ENCODE data around the gene ZNF248.

Gene ZNF248

DNA sequence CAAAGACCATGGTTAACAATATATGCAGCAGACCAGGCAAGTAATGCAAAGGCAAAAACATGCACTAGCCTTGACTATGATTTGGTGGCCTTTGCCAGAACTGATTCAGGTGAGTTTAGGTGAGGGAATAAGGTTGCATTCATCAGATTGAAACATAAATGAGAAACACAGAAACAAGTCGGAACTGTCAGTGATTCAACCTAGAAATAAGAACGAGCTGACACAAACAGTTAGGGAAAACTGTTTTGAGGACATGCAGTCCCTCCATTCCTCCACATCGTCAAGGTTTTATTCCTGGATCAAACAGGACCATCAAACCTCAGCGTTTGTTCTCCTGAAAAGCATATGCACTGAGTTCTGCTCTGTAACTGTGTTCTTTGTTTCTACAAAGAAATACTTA, 1.8 kb downstream of the ZNF248 start:
- no peak overlapping the region for H3K27ac Mint-ChIP-seq
- H3K4me3 Mint-ChIP-seq: no peak overlapping the region
- H3K27me3 Mint-ChIP-seq: no peaks in the 10 kb centered on the region
- no peak for ATAC-seq
- H3K9me3 Mint-ChIP-seq: no peaks in the 10 kb centered on the region
- peaks cover 42% of the 10 kb centered on the region for H3K4me1 Mint-ChIP-seq
- peaks cover 33% of the 10 kb centered on the region for H3K36me3 Mint-ChIP-seq

- H3K4me3 Mint-ChIP-seq: peak overlapping the region; percentile 18
- H3K27me3 Mint-ChIP-seq: no peaks in the 10 kb centered on the region
- peaks cover 42% of the 10 kb centered on the region for H3K4me1 Mint-ChIP-seq
- H3K27ac Mint-ChIP-seq: no peak overlapping the region
- H3K36me3 Mint-ChIP-seq: peaks cover 33% of the 10 kb centered on the region
- no peaks in the 10 kb centered on the region for H3K9me3 Mint-ChIP-seq
- no peak for ATAC-seq
These were observed 2.8 kb downstream of the ZNF248 start for GRCh38 chr10:37854626-37855025.

DNA sequence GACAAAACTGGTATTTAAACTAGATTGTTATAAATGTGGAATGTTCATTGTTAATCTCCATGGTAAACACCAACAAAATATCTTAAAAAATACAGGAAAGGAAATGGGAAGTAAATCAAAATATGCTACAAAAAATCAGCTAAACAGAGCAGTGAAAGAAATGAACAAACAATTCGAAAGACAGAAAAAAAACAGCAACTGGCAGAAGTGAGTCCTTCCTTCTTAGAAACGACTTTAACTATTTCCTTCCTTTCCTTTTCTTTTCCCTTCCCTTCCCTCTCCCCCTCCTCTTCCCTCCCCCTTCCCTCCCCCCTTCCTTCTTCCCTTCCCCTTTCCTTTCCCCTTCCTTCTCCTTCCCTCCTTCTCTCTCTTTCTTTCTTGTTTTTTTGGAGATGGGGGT, 12.8 kb downstream of the ZNF248 start:
- peaks cover 91% of the 10 kb centered on the region for H3K36me3 Mint-ChIP-seq

DNA sequence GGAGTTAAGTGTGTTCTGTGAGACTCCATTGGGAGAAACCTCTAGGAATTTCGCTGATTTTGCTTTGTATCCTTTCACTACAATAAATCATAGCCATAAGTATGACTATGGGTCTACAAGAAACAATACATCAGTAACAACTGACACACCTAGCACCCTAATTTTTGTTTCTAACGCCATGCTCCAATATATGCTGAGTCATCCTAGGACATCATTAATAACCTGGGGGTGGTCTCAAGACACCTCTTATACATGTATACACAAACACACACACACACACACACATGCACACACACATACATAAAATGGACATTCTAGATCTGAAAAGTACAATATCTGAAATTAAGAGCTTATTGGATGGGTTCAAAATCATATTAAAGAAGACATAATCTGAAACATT, 18.2 kb downstream of the ZNF248 start:
- H3K4me1 Mint-ChIP-seq: peaks cover 7% of the 10 kb centered on the region
- peaks cover 20% of the 10 kb centered on the region for H3K9me3 Mint-ChIP-seq
- no peak overlapping the region for H3K4me3 Mint-ChIP-seq
- no peaks in the 10 kb centered on the region for H3K27me3 Mint-ChIP-seq
- ATAC-seq: no peak
- H3K27ac Mint-ChIP-seq: no peak overlapping the region
- H3K36me3 Mint-ChIP-seq: peaks cover 94% of the 10 kb centered on the region

More for the DNA sequence above, 12.8 kb downstream of the ZNF248 start:
- ATAC-seq: no peak
- Mint-ChIP-seq H3K27me3 (no peaks in the 10 kb centered on the region), H3K9me3 (peaks cover 8% of the 10 kb centered on the region), H3K27ac (no peak overlapping the region), H3K4me3 (no peak overlapping the region), H3K4me1 (peaks cover 11% of the 10 kb centered on the region)

DNA sequence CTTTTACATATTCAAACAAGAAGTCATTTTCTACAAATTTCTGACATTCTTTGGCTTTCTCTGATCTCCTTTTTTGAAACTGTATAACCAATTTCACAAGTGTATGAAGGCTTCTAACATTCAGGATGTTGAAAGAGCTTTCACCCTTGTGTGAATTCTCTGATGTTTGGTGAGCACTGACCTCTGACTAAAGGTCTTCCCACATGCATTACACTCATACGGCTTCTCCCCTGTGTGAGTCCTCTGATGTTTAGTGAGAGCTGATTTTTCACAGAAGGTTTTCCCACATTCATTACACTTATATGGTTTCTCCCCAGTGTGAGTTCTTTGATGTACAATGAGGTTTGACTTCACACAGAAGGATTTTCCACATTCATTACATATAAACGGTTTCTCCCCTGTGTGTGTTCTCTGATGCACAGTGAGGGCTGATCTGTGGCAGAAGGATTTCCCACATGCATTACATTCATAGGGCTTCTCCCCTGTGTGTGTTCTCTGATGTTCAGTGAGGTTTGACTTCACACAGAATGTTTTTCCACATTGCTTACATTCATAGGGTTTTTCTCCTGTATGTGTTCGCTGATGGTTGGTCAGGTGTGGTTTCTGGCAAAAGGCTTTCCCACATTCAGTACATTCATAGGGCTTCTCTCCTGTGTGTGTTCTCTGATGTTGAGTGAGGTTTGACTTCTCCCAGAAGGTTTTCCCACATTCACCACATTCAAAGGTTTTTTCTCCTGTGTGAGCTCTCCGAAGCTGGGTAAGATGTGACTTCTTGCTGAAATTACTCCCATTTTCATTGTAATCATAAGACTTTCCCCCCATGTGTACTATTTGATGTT, 25.7 kb downstream of the ZNF248 start:
- Mint-ChIP-seq H3K4me3 (no peak overlapping the region), H3K27me3 (no peaks in the 10 kb centered on the region), H3K27ac (no peak overlapping the region), H3K9me3 (peaks cover 39% of the 10 kb centered on the region), H3K36me3 (peaks cover 100% of the 10 kb centered on the region), H3K4me1 (no peaks in the 10 kb centered on the region)
- no peak for ATAC-seq

DNA sequence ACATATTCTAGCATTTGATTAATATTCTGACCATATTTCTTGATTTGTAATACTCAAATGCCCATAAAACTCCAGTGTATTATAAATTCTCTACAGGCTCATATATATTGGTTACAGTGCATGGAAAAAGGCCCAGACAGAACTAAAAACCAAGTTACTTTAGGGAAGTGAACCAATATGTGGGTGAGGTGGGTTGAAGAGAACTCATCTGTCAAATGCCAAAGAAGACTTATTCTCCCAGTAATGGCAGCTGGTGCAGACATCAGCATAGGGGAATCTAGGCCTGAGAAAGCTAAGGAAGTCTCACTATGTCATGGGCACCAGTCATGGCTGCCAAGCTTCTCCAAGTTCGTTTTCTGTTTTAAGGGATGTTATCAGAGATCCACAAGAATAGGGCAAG, 30.6 kb downstream of the ZNF248 start:
- H3K36me3 Mint-ChIP-seq: peaks cover 74% of the 10 kb centered on the region
- peaks cover 25% of the 10 kb centered on the region for H3K9me3 Mint-ChIP-seq
- no peak overlapping the region for H3K27ac Mint-ChIP-seq
- H3K4me3 Mint-ChIP-seq: no peak overlapping the region
- peak; percentile 24 for ATAC-seq
- no peaks in the 10 kb centered on the region for H3K4me1 Mint-ChIP-seq
- H3K27me3 Mint-ChIP-seq: no peaks in the 10 kb centered on the region

DNA sequence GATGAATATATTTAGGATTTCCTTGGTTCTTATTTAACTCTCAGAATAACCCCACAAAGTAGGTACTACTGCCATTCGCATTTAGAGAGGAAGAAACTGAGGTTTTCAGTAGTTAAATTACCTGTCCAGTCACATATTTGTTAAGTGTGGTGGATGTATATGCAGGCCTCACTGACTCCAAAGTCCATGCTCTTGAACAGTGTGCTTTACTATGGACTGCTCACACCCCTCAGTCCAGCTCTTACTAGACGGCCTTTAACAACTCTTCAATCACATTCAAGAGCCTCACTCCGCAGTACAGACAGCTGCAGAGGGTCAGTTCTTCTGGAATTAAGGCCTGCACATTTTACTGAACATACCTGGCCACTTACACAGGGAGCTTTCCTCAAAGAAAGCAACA, 36.2 kb downstream of the ZNF248 start:
- no peaks in the 10 kb centered on the region for H3K27me3 Mint-ChIP-seq
- H3K36me3 Mint-ChIP-seq: peaks cover 37% of the 10 kb centered on the region
- H3K27ac Mint-ChIP-seq: no peak overlapping the region
- H3K9me3 Mint-ChIP-seq: peaks cover 27% of the 10 kb centered on the region
- no peaks in the 10 kb centered on the region for H3K4me1 Mint-ChIP-seq
- H3K4me3 Mint-ChIP-seq: no peak overlapping the region
- ATAC-seq: no peak

DNA sequence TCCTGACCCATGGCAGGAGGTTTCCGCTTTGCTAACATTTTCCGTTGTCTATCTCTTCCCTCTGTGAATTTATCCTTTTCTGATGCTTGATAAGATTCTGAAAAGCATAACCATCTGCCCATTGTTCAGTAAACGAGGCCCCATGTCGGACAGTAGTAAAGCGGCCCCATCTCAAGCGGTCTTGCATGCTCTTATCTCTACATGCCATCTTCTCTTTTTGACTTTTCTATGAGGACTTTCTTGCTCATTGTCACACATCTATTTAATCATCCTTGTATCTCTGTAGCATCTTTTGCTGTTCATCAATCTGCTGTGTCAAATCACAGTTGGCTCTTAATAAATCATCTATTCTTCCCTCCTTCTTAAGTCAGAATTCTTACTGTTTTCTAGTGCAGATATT, 37.6 kb downstream of the ZNF248 start:
- no peak for ATAC-seq
- Mint-ChIP-seq H3K27me3 (no peaks in the 10 kb centered on the region), H3K9me3 (peaks cover 33% of the 10 kb centered on the region), H3K4me3 (no peak overlapping the region), H3K27ac (no peak overlapping the region), H3K4me1 (no peaks in the 10 kb centered on the region), H3K36me3 (peaks cover 39% of the 10 kb centered on the region)

- no peaks in the 10 kb centered on the region for H3K27me3 Mint-ChIP-seq
- H3K4me3 Mint-ChIP-seq: no peak overlapping the region
- H3K4me1 Mint-ChIP-seq: no peaks in the 10 kb centered on the region
- peaks cover 51% of the 10 kb centered on the region for H3K36me3 Mint-ChIP-seq
- no peak overlapping the region for H3K27ac Mint-ChIP-seq
- ATAC-seq: no peak
- peaks cover 50% of the 10 kb centered on the region for H3K9me3 Mint-ChIP-seq
These were observed 41.1 kb downstream of the ZNF248 start for GRCh38 chr10:37816290-37816689.

- ATAC-seq: no peak
- Mint-ChIP-seq H3K4me1 (no peaks in the 10 kb centered on the region), H3K27me3 (no peaks in the 10 kb centered on the region), H3K27ac (no peak overlapping the region), H3K4me3 (no peak overlapping the region), H3K9me3 (peaks cover 41% of the 10 kb centered on the region), H3K36me3 (peaks cover 48% of the 10 kb centered on the region)
These were observed 43.6 kb downstream of the ZNF248 start for GRCh38 chr10:37813763-37814162.

DNA sequence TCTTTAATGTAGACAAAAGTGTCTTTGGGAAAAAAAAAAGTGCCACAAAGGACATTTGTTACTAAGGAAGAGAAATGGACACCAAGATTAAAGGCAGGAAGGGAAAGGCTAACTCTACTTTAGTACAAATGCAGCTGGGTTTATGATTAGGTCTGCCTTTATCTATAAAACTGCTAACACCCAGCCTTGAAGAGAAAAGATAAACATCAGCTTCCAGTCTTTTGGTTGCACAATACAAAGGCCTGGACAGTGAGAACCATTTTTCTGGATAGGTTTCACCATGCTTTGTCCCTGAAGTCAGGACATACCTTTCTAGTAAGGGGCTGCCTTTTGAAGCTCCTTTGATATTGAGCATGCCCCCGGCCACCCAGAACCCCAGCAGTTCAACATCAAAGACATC, 45.1 kb downstream of the ZNF248 start:
- Mint-ChIP-seq H3K27me3 (no peaks in the 10 kb centered on the region), H3K27ac (no peak overlapping the region), H3K4me1 (no peaks in the 10 kb centered on the region), H3K36me3 (peaks cover 48% of the 10 kb centered on the region), H3K9me3 (peaks cover 39% of the 10 kb centered on the region), H3K4me3 (no peak overlapping the region)
- ATAC-seq: no peak

DNA sequence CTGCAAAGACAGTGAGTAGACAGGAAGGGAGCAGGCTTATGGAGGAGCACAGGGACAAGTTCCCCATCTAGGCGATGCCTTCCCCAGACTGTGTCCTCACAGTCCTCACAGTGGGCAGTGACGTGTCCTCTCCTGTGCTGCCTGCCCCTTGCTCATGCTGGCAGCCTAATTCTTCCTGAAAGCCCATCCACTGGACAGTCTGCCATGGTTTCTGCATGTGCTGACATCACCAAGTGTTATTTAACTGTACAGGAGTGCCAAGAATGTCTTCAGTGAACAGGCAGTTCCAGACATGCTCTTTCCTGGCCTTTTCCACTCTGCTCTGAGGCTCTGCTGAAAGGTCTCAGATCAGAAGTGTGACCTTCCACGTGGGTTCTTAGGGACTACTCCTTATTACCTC, 54.1 kb downstream of the ZNF248 start:
- Mint-ChIP-seq H3K27ac (no peak overlapping the region), H3K27me3 (no peaks in the 10 kb centered on the region), H3K36me3 (peaks cover 35% of the 10 kb centered on the region), H3K9me3 (peaks cover 3% of the 10 kb centered on the region), H3K4me1 (no peaks in the 10 kb centered on the region), H3K4me3 (no peak overlapping the region)
- ATAC-seq: no peak

- no peak for ATAC-seq
- no peaks in the 10 kb centered on the region for H3K4me1 Mint-ChIP-seq
- H3K9me3 Mint-ChIP-seq: peaks cover 3% of the 10 kb centered on the region
- H3K4me3 Mint-ChIP-seq: no peak overlapping the region
- no peaks in the 10 kb centered on the region for H3K27me3 Mint-ChIP-seq
- no peak overlapping the region for H3K27ac Mint-ChIP-seq
- peaks cover 38% of the 10 kb centered on the region for H3K36me3 Mint-ChIP-seq
These were observed 55.9 kb downstream of the ZNF248 start for GRCh38 chr10:37801557-37801956.

- no peak overlapping the region for H3K4me3 Mint-ChIP-seq
- H3K4me1 Mint-ChIP-seq: no peaks in the 10 kb centered on the region
- peaks cover 11% of the 10 kb centered on the region for H3K9me3 Mint-ChIP-seq
- ATAC-seq: no peak
- no peaks in the 10 kb centered on the region for H3K27me3 Mint-ChIP-seq
- H3K27ac Mint-ChIP-seq: no peak overlapping the region
- H3K36me3 Mint-ChIP-seq: peaks cover 26% of the 10 kb centered on the region
These were observed 63.0 kb downstream of the ZNF248 start for GRCh38 chr10:37794305-37794976.

DNA sequence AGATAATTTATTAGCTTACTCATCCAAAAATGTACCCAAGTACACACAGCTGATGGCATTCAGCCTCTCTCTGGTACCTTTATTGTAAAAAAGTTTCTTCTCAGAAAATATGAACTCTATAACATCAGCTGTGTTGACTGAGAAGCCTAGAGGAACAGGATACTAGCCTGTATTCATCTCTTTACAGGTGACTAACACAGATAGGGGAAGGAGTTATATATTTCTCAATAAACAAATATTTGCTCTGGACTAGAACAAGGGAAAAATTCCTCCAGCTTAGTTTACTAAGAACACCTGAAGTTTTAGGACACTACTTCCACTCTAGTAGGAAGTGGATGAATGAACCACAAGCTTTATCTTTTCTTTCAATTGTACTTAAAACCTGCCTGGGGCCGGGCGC, 67.8 kb downstream of the ZNF248 start:
- ATAC-seq: no peak
- Mint-ChIP-seq H3K27ac (no peak overlapping the region), H3K4me3 (no peak overlapping the region)

DNA sequence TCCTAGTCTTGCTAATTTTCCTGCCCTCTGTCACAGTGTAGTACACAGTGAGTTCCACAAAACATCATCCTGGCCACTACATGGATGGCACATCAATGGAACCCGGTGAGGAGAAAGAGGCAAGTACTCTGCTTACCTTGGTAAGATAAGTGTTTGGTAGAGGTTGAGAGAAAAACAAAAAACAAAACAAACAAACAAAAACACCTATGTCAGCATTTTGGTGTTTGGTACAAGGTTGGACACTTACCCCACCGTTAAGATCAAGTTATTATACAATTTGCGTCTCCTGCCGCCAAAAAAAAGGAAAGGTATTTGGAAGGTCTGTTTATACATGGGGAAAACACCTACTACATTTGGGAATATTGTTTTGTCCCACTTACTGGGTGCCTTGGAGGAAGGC, 72.7 kb downstream of the ZNF248 start:
- ATAC-seq: no peak
- no peaks in the 10 kb centered on the region for H3K27me3 Mint-ChIP-seq
- no peak overlapping the region for H3K4me3 Mint-ChIP-seq
- H3K27ac Mint-ChIP-seq: no peak overlapping the region
- no peaks in the 10 kb centered on the region for H3K4me1 Mint-ChIP-seq
- peaks cover 27% of the 10 kb centered on the region for H3K36me3 Mint-ChIP-seq
- H3K9me3 Mint-ChIP-seq: peaks cover 10% of the 10 kb centered on the region

More for the DNA sequence above, 67.8 kb downstream of the ZNF248 start:
- Mint-ChIP-seq H3K4me1 (no peaks in the 10 kb centered on the region), H3K27me3 (no peaks in the 10 kb centered on the region), H3K36me3 (peaks cover 24% of the 10 kb centered on the region), H3K9me3 (peaks cover 11% of the 10 kb centered on the region)
